C4-2B (cell line): ENCODE results near the gene THOC1.

Source experiments
- CTCF ChIP-seq: fragments of 450-650 bp; conservative IDR thresholded peaks from 2 replicates; pipeline ENCODE4 v1.5.1; 2017; ENCODE audit warnings: mild to moderate bottlenecking
- ZFX ChIP-seq: fragments of 450-650 bp; IDR thresholded peaks from 2 replicates; pipeline ENCODE4 v1.6.1; 2017

GRCh38 chr18:297936-298335 is 30.1 kb upstream of the THOC1 start:
- no peak for TF ChIP-seq CTCF
- no peak for TF ChIP-seq ZFX
